M059J (cell line): Measurements from ENCODE around the gene KCNIP2. TPM values are rescaled to one million over a fixed set of nuclear protein-coding genes. Genes with fewer than 3 reads are reported as not detected.
A peak's percentile ranks its signal among the peaks of the same experiment; 100 is the strongest.

Experiments used
- DNase-seq: peaks from one replicate; pipeline ENCODE4 v3.0.0-alpha.2; 2012; ENCODE audit warnings: low read depth
- total RNA-seq: library from RNA; depleted of rRNA; stranded (reverse); fragments of >200 nt; shearing (Covaris generic); gene quantifications from 2 replicates; pipeline ENCODE4 v1.2.3, GENCODE V29; 2014

KCNIP2 gene
- total RNA-seq, 1 experiment from 2014 or later = 0.57 TPM

DNA sequence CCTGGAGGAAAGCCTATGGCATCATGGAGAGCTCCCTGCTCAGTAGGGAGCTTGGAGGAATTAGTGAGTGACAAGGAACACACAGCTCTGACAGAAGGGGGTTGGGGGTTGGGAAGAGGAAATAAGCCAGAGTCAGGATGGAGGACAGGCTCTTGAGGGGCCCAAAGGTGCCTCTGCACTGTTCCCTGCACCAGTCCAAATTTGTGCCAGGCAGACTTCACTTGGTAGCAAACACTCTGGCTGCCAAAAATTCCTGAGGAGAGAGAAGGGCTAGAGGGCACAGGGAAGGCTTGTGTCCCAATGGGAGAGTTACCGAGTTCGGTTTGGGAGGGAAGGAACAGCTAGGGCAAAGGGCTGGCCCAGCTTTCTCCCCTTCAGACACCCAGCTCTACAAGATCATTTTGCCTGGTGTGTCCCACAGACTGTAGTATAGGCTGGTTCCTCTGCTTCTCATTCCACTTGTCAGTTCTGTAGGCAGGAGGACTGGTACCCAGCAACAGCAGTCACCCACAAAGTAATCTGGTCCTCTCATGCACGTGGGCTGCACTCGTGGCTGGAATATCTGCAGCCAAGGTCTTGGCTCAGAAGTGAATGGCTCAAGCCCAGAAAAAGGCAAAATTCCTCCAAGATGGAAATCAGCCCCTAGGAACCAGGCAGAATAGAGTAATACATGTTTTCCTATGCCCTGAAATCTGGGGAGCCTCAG lies 8.0 kb upstream of the KCNIP2 start:
- DNase-seq = no peak

DNA sequence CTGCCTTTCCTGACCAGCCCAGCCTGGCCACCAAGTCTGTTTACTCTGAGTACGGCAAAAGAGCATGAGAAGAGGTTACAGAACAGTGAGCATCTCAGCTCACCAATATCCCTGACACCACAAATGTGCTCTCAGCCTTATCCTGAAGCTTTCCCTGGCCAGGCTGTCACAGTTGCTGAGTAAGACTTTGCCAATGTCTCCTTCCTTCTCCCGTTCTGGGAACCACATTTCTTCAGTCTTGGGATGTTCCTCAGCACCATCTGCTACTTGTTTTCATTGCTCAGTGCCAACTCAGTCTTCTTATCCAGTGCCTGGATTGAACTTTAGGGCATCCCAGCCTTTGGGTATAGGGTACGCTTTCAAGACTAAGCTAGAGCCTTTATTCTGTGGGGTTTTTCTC lies 7.1 kb upstream of the KCNIP2 start:
- DNase-seq = no peak

DNA sequence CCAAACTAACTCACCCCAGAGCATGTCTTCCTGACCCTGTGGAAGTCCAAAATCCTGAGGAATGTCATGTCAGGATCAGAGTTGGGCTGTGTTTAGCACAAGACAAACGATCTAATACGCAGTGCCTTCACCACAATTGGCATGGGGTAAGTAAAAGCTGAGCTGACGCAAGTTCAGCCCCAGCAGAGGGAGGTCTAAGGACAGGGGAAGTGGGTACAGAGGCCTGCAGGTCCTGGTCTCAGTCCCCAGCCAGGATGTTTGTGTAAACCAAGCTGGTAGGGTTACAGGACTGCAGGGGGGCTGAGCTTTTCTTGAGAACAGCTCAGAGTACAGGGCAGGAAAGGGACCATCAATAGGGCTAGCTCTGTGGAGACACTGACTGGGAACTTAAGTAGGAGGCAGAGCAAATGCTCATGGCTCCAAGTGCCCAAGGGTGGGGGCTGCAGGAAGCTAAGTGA lies 5.3 kb upstream of the KCNIP2 start:
- DNase-seq = no peak

DNA sequence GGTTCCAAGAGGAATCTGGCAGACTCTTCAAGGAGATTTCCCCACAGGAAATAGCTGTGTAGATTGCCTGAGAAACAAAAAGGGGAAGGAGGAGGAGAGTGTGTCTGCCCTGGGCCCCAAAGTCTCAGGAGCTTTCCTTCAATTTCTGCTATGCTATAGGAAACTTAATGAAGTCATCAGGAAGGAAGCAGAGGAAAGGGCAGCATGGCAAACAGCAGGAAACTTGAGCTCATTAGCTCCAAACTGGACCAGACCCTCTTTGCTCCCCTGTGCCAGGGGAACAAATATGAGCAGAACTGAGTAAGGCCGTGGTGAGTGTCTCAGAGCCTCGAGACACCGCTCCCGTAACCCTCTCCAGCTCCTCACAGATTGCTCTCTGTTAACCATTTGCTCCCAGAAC lies 4.8 kb upstream of the KCNIP2 start:
- DNase-seq = no peak

DNA sequence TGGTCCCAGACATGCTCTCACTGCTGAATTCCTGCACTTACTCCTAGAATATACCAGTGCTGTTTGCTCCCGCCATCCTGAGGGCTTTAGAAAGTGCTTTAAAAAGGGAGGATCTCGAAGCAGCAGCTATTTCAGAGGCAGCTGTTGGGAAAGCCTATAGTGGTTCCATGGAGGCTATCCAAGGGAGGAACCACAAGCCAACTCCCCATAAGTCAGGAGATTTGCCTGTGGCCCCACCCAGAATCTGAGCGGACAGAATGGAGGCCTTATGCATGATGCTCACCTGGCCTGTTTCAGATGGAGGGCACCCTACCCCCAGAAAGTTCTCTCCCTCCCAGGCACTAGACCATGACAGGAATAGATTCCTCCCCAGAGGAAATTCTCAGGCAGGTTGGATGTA lies 2.3 kb upstream of the KCNIP2 start:
- no peak for DNase-seq

DNA sequence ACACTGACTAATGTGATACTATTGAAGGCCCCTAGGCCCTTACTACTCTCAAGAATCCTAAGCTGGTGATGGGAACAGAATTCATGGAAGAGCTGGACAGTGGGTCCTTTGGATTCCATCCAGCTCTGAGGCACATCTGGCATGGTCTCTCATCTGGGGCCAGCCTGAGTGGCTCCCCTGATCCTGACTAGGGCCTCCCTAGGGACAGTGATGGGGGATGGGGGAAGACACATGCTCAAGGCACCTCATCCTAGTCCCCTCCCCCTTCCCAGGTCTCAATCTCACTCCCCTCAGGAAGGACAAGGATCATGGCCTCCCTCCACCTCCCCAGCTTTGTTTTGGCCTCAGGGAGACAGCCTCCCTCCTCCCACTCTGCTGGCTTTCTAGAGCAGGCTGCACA lies 1.8 kb downstream of the KCNIP2 start:
- no peak for DNase-seq

DNA sequence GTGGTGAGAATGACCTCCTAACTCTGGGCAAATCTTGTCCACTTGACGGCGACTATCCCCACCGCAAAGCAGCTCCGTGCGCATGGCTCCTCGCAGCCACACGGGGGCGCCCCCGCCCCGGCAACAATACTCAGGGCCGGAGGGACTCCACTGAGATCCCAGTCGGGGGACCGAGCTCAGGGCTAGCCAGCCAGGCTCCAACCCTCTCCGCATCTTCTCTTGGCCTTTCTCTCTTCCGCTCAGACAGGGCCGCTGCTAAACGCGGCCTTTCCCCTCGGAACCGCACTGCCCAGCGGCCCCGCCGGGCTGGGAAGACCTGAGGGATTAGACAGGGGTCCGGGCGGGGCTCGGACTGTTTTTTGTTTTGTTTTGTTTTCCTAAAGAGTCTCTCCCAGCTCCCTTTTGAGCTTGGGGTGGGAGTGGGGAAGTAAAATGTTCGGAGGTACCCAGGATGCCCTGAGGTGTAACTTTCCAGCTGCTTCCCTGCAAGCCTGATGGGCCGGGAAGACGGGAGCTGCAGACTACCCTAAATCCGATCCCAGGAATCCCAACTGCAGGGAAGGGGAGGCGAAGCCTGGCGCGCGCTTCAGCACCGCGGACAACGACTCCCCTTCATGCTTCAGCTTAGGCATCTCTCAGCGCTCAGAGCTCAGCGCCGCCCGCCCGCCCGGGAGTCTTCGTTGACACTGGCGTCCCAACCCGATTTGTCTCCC lies 2.7 kb downstream of the KCNIP2 start:
- peak; percentile 80 for DNase-seq

DNA sequence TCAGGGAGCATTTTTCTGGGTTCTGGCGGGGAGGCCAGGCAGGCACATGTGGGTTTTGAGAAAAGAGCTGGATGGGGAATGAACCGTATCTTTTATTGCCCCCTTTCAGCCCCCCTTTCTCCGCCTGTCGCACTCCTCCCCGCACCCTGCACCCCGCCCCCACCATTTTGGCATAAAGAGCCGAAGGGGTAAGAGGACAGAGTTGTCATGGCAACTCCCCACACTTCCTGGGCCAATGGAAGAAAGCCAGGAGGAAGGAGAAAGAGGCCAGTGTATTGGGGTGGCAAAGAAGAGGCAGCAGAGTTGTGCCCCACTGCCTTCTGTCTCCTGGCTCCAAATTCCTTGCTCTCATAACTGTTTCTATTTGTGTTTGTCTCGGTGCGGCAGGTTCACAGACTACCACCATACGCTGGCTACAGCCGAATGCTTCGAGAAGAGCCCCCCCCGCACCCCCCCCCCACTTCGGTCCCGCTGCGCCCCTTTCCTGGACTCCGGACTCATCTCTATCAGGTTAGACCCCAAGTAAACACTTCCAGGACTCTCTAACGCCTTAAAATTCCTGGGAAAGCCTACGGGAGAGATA lies 3.4 kb downstream of the KCNIP2 start:
- no peak for DNase-seq

DNA sequence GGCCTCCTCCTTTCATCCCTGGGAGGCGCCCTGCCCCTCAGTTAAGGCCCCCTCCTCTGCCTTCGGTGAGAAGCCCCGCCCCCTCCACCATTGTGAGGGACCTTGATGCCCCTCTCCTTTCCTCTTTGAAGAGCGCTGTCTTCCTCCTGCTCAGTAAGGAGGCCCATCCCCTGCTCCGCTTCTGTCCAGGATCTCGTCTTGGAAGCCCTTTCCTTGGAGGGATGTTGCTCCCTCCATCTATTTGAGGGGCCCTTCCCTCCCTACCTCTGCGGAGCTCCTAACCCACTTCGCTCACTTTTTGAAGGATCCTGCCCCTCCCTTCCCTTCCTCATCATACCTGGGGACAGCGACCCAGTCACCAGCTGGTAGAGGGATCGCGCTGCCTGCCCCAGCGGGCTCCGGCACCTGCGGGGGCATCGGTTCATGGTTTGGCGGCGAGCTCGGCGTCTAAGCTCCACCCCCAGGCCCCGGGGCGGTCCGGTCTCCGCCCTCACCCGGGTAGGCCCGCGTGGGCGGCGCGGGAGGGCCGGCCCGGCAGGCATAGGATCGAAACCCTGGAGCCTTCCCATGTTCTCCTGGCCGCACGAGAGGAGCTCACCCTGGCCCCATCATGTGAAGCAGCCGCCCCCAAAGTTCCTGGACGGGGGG lies 4.1 kb downstream of the KCNIP2 start:
- DNase-seq = no peak

DNA sequence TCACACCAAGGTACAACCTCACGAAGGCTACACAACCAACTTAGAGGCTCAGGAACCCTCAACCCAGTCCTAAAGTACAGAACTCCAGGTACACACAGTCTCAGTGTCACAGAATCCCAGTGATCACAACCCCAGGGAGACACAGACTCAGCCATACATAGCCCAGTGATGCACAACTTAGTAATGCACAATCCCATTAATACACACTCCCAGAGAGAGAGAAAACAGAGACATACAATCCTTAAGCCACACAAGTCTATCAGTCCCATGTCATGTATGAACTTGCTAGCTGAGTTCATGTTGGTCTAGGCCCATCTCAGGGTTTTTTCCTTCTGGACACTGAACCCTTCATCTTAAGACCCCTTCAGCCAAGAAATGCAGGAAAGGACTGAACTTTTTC lies 4.6 kb downstream of the KCNIP2 start:
- DNase-seq = no peak

DNA sequence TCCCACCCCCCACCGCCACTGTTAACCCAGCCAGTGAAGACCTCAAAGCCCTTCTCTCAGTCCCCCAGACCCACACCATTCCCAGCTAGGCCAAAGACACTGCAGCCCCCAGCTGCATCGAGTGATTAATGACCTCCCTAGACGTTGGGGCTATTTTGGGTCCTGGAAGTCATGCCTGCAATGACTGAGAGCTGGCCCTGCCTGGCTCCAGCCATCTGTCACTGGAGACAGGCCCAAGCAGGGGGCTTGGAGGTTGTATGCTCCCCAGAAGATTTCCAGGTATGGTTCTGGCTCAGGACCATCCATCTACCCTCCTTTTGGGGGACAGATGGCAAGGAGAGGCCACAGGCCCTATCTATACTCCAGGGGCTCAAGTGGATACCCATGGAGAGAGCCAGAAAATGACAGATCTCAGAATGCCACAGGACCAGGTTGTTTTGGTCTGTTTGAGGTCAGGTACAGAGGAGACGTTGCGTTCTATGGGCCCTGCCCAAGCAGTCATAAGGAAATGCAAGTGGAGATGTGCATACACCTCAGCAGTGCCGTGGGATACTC lies 5.1 kb downstream of the KCNIP2 start:
- no peak for DNase-seq

DNA sequence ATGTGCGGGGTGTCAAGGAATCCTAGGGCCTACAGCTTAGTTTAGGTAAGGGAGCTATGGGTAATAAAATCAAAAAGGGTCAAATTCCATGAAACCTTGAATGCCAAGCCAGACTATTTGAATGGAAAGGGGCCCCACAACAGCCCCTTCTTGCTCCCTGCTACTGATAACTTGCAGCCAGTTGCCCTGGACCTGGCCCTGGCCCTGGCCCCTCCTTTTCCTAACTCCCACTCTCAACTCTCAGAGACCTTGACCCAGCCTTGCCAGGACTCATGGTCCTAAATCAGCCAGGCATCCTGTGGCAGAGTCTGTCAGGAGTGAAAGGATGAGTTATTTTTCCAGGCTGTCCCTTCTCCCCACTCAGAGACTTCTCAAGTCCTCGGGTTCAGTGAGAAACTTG lies 5.9 kb downstream of the KCNIP2 start:
- DNase-seq = no peak

DNA sequence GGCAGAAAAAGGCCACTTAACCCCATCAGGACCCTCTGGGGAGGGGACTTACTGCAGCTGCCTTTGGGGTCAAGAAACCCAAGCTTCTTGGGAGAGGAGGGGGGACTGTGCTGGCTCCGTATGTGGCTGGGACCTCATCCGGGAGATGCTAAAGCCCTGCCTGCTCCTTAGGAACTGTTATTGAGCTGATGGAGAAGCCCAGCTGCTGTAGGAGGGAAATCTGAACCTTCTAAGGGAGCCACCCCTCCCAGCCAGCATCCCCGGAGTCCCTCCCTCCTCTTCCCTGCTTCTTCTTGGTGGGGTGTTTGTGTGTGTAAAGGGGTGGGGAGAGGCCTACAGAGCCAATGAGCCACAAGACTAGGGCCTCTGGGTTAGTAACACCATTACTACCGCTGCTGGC lies 8.2 kb downstream of the KCNIP2 start:
- no peak for DNase-seq

DNA sequence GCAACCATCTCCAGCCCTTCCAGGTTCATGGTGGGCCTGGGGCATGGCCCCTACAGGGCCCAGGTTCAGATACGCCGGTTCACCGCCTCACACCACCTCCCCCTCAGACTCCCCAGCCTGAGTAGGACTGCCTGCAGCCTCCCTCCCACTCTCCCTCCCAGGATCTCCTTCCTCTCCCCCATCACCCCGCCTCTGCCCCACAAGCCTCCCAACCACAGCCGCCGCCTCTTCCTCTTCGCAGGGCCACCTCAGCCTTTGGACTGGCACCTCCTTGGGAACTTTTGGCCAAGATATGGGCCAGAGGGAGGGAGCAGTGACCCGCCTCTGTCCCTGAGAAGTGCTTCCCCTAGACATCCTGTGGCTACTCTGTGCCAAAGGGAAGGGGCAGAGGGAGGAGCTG lies 9.3 kb downstream of the KCNIP2 start:
- no peak for DNase-seq

DNA sequence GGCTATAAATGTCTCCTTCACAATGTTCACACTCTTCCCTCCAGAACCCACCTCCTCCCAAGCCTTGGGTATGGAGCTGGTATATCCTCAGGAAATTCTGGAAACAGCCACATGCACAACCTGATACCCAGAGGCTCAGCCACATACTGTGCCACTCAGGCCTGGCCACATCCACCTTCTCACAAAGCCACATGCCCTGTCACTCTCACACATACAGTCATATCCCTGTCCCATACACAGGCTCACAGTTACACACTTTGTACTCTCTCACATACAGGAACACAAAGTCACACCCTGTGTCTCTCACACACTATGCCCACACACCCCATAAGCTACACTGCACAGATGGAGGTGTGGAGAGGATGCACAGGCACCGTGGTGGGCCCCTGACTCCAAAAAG lies 10.1 kb downstream of the KCNIP2 start:
- no peak for DNase-seq

DNA sequence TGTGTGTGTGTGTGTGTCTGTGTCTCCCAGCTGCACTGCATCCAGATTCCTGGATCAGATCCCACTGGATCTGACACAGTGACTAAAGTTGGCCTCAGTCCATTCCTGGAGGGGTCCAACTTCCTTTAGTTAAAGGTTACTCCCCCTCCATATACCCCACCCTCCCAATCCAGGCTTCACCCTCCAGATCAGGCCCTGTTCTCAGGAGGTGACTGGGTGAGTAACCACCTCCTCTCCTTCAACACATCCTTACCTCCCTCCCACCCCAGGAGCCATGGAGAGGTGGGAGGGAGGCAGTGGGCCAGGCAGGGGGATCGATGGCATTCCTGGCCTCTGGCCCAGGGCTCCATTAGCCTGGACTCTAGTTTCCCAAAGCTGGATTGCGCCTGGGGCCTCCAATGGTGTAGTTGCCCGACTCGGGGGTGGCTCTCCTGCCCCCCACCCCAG lies 11.3 kb downstream of the KCNIP2 start:
- no peak for DNase-seq

DNA sequence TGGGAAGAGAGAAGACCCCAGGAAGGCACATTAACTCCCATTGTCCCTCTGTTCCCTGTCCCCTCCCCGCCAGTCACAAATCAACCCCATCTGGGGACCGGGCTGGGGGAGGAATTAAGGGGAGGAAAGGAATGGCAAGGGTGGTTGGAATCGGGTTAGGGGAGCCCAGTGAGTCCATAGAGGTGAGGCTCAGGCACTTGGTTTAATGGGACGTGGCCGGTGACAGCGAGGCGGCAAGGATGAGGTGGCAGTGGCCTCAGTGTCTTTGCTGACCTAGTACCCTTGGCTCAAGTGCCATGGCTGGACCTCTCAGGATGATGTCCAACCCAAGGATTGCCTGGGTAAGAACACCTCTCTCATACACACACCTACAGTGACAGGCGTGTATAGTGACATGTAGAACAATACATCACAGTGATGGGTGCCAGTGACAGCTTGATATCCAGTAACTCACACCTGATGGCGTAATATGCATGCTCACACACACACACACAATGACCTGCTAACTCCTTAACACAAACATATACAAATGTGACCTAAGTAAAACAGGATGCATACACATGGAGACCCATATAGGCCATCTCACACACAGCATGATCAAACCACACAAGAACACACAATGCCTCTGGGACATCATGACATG lies 12.3 kb downstream of the KCNIP2 start:
- DNase-seq = no peak

DNA sequence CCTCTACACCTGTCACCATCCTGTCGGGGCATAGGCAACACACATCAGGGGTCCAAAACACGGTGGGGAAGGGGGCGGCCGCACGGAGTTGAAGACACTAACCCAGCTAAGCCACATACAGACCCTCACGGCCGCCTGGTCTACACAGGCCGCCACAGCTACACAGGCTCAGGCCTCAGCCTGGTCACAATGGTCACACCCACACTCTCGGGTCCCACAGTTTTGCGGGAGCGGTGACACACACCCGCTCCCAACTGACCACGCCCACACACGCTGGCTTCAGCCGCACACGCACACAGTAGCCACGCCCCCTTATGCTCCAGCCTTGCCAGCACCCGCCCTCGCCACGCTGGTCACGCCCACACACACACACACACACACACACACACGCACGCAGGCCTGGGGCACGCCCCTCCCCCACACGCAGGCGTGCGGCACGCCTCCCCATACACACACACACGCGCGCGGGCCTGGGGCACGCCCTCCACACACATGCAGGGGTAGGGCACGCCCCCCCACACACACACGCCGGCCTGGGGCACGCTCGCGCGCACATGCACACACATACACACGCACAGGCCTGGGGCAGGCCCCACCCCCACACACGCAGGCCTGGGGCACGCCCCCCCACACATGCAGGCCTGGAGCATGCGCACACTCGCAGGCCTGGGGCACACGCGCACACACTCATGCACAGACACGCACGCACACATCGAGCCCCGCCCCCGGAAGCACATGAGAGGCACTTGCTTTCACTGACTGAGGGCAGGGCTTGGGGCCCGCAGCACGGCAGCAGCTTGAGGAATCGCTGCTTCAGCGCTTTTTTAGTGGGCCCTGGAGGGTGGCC lies 13.1 kb downstream of the KCNIP2 start:
- DNase-seq = peak; percentile 78

DNA sequence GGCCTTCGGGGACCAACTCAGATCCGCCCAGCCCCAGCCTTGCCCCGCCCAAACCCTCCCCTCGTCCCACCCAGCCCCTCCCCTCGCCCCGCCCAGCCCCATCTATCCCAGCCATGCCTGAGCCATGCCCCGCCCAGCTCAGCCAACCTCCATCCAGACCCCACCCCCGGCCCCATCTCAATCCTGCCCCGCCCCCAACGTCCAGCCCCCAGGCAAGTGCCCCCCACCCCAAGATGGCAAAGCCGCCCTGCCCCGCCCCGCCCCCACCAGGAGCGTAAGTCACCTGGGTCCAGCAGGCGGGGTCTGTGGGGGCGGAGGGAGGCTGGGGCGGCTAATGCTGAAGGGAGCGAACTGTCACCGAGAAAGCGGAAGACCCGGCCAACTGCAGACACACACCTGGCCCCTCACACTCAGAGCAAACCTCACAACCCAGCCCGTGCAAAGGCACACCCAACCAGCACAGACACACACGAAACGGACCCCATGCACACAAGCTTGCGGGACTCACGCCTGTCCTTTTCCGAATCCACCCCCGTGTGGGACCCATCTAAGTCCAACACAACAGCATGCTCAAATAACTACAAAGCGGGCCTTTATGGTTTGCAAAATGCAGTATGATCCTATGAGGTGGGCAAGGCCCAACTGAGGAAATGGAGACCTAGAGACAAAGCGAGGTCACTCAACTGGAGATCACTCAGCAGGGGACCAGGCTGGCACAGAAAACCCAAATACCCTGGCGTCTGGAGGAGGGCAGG lies 13.9 kb downstream of the KCNIP2 start:
- no peak for DNase-seq
